ENCODE data around the gene SFSWAP. TPM values are rescaled to one million over a fixed set of nuclear protein-coding genes. Genes with fewer than 3 reads are reported as not detected.
"Not testable (repeated sequence)": the region's sequence is repeated elsewhere in the genome, so short reads cannot be mapped to it uniquely, and the experiment has no call there.

The SFSWAP gene
- total RNA-seq, 1 donor from 2014 or later: 63.0 TPM

DNA sequence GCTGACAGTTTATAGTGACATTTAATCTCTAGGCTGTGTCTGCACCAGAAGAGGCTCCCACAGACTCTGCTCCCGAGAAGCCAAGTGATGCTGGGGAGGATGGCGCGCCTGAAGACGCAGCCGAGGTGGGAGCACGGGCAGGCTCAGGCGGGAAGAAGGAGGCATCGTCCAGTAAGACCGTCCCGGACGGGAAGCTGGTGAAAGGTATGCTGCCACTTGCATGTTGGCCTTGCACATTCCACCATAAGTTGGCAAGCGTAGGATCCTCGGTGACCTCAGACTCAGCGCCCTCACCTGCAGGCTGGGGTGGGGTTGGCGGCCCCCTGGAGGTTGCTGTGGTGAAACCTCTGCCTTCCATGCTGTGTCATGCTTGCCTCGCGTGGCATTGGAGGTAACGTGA lies 45.6 kb downstream of the SFSWAP start:
- intact Hi-C loops (cut with micrococcal nuclease): no loop called here

DNA sequence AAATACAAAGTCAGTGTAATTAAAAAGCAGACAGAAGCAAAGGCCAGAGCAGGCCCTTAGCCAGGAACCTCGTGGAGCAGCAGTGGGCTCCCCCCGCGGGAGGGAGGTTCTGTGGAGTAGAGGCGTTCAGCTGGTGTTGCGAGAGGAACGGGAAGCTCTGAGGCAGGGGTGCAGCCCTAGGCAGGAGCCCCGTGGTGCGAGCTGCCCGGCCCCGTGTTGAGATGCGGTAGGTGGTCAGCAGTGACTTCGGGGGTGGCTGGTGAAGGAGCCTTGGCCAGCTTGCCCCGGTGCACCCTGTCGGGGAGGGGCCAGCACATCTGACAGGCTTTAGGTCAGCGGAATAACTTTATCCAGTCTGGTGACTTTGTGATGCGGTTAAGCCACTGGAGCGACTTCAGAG lies 46.2 kb downstream of the SFSWAP start:
- intact Hi-C loops (cut with micrococcal nuclease): no loop called here

DNA sequence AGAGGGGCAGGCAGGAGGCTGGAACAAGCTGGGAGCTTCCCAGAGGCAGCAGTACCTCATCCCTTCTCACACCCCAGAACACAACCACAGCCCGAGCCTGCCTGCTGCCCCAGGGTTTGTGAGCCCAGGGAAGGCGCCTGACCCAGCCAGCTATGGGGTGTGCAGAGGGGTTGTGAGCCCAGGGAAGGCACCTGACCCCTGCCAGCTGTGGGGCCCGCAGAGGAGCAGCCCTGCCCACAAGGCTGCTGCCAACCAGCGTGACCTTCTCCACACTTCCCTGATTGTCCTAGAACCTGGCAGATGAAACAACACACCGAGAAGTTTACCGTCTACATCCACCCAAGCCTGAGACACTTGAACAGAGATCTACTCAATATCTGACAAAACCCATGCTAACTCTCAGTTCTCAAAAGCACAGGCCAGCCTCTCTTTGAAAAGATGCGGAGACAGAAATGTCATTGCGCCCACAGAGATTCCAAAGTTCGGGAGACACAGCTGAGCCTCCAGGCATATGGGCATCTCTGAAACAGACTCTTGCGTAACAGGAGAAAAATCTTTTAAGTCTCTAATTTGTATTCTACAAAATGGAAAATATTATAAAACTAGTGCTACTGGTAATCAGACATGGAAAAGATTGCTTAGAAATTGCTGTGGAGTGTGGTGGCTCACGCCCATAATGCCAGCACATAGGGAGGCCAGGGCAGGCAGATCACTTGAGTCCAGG lies 47.3 kb downstream of the SFSWAP start:
- intact Hi-C loops (cut with micrococcal nuclease): no loop called here

DNA sequence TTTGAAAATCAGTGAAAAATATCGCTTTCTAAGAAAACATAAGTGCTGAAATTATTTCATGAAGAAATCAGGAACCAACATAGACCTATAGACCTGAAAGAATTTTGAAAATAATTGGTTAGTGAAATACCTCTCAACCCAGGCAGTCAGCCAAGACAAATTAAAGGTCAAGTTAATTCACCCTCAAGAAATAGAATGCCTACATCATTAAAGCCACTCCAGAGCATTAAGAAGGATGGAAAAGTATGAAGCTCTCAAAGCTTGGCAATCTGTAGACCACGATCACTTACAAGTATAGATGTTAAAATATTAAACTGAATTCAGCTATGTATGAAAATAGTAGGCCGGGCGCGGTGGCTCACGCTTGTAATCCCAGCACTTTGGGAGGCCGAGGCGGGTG lies 48.3 kb downstream of the SFSWAP start:
- intact Hi-C loops (cut with micrococcal nuclease): no loop called here

DNA sequence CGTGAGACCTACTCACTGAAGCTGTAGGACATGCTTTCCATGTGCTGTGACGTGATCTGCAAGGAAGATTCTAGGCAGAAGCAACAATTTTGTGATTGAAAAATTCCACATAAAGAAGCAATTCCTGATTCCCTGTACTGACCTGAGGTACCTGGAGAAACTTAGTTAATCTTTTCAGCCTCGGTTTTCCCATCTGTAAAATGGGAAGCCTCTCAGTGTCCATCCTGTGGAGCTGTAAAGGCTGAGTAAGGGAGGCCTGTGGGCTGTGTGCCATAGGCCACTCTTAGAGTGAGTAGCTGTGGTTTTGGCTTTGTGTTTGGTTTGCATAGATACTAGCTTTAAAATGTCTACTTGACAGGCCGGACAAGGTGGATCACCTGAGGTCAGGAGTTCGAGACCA lies 50.7 kb downstream of the SFSWAP start:
- intact Hi-C loops (cut with micrococcal nuclease): no loop called here

DNA sequence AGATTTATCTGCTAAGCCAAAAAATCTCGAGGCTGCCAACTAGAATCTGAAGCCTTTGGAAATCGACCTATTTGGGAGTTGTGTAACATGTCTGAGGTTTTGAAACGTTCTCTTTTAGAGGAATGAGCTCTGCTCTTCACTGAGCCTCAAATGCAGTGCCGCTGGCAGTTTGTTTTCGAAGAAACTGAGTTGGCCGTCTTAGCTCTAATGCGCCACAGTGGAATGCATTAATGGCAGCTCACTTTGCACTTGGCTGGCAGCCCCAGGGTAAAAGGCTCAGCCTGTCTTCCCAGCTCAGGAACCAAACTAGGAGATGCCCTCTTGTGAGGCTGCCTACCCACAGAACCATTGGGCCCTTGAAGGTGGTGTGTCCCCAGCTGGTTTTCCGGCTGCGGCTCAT lies 53.8 kb downstream of the SFSWAP start:
- intact Hi-C loops (cut with micrococcal nuclease): no loop called here

DNA sequence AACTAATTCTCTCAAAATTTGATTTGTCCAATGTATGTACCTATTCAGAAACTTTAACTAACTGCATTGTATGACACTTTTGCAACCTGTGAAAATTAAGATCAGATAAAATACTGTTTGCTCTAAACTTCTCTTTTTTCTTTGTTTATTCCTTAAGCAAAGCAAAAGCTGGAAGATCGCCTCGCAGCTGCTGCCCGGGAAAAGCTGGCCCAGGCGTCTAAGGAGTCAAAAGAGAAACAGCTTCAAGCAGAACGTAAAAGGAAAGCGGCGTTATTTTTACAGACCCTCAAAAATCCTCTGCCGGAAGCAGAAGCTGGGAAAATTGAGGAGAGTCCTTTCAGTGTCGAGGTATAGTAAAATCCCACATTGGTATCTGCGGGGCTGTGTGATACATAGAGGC lies 55.1 kb downstream of the SFSWAP start:
- intact Hi-C loops (cut with micrococcal nuclease): no loop called here

DNA sequence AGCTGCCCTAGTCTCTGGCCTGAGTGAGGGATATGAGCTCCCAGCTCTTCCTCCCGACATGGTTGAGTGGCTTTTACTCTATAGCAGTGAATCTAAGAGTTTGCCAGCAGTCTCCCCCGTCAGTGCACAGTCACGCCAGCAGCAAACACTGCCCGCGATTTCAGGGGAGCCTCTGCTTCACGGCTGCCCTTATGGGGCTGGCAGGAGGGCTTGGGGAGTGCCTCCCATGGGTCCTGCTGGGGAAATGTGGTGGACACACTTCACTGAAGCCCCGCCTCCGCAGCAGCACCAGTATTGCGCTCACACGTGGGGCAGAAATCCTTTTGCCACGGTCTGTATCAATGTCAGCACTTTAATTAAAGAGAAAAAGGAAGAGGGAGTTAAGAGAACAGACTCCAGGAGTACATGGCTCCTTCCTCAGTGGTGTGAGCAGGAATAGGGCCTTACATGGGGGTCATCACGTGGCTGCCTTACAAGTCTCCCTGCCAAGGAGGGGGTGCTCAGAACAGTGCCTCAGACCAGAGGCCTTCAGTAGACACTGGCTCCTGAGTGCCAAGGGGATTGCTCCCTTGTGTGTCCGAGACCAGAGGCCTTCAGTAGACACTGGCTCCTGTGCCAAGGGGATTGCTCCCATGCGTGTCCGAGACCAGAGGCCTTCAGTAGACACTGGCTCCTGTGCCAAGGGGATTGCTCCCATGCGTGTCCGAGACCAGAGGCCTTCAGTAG lies 55.7 kb downstream of the SFSWAP start:
- intact Hi-C loops (cut with micrococcal nuclease): no loop called here

DNA sequence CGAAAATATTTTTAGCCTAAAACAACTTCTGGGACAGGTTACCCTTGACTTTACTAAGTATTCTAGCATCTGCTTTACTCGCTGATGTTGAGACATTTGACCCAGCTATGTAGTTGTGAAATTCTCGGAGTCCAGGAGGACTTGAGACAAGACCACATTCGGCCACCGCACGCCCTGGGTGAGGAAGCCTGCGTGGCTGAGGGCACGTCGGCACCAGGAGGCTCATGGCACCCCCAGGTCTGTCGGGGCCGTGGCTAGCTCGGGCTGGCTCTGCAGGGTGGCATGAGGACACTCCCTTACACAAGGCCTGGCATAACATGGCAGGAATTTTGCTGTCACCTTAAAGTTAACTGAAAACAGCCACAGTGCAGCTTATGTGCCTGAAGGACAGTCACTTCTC lies 59.2 kb downstream of the SFSWAP start:
- intact Hi-C loops (cut with micrococcal nuclease): loop anchor here (5.0 kb wide), 1 partner anchor 177 kb away; the partner anchor contains the start of gene EP400

DNA sequence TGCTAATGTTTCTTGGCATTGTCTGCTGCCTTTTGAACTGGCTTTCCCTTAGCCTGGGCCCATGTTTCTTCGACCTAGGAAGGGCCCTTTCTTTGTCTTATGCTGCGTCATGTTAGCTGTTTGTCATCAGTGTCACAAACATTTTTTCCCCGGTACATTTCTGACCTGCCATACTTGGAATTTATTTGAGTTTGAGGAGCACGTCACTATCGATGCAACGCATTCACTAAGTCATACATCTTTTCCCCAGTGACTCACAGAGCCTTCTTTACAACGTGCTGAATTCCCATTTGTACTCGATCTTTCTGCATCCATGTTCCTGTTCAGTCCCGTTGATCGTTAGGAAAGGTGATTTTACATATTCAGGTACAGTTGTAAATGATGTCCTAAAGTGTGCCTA lies 61.1 kb downstream of the SFSWAP start:
- intact Hi-C loops (cut with micrococcal nuclease): loop anchor here (5.0 kb wide), 1 partner anchor 175 kb away; the partner anchor contains the start of gene EP400

DNA sequence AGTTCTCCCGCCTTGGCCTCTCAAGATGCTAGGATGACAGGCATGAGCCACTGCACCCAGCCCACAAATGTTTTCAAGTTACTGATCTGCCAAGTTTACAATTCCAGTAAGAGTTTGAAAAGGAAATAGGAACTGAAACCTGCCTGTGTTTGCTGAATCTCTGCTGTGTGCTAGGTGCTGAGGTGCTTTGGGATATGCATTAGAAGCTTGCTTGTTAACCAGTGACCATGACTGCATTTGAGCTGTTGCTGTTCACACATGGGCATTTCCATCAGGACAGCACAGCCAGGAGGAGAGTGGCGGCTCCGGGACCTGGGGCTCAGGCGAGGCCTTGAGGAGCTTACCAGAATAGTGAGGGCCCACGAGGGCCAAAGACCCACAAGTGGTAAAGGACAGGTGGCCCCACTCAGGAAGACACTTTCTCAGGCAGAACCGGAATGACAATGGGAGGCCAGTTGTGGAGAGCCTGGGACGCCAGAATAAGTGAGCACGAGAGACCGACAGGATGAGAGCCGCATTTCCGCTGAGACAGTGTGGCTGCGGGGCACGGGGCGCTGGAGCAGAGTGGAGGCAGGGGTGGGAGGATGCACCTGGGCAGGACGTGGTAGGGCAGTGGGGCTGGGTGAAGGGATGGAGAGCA lies 62.8 kb downstream of the SFSWAP start:
- intact Hi-C loops (cut with micrococcal nuclease): loop anchor here (5.0 kb wide), 1 partner anchor 174 kb away; the partner anchor contains the start of gene EP400

DNA sequence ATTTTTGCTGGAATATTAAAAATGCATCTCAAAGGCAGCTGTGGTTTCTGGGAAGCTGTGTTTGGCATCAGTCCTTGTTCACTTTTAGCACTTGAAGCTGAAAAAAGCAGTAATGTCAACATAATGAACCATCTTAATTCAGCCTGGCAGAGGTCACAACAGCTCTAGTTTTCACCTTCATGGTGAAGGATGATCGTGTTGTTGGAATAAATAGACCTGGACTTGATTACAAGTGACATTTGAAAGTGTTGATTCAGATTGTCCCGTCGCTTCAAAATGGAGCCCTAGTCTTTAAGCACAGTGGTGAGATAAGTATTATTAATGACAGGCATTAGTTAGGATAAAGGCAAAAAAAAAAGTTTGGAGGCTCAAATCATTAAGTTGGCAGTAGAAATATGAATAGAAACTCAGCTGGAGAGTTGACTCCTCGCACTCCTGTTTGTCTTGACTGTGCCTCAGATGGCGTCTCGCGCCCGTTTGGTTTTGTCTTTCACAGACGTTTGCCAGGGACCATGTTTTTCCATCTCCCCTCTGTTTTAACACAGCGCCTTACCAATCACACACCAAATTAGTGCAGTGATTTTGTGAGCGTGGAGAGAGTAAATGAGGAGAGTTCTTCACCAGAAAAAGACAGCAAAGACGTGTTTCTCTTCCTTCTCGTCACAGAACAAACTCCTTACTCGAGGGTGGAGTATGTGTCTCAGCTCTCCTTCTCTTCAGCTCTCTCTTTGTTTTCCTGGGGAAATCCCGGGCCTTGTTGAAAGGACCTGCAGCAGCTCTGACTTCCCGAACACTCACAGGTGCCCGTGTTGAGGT lies 63.9 kb downstream of the SFSWAP start:
- intact Hi-C loops (cut with micrococcal nuclease): loop anchor here (5.0 kb wide), 1 partner anchor 173 kb away; the partner anchor contains the start of gene EP400

DNA sequence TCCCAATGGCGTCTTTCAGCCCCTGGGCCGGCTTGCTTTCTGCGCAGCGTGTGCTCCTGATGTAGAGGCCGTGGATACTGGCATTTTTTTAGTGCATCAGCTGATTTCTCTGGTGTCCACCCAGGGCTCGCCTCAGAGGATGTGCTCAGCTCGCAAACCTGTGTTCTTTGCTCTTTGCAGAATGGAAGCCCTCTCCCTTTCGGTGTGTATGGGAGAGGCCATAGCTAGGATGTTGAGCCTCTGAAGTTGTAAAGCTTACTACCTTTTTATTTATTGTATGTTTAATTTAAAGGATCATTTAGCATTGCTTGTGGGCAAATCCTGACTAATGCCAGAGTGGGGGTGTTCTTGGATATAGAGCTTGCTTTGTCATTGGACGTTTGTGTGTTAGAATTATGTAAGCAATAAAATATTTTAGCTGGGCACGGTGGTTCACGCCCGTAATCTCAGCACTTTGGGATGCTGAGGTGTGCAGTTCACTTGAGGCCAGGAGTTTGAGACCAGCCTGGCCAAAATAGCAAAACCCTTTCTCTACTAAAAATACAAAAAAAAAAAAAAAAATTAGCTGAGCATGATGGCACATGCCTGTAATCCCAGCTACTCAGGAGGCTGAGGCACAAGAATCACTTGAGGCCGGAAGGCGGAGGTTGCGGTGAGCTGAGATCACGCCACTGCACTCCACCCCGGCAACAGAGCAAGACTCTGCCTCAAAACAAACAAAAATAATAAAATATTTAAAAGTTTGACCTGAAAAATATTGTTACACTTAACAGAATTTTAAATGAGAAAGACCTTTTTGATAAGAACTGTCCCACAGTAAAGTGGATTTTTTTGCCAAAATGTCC lies 64.7 kb downstream of the SFSWAP start:
- intact Hi-C loops (cut with micrococcal nuclease): no loop called here

DNA sequence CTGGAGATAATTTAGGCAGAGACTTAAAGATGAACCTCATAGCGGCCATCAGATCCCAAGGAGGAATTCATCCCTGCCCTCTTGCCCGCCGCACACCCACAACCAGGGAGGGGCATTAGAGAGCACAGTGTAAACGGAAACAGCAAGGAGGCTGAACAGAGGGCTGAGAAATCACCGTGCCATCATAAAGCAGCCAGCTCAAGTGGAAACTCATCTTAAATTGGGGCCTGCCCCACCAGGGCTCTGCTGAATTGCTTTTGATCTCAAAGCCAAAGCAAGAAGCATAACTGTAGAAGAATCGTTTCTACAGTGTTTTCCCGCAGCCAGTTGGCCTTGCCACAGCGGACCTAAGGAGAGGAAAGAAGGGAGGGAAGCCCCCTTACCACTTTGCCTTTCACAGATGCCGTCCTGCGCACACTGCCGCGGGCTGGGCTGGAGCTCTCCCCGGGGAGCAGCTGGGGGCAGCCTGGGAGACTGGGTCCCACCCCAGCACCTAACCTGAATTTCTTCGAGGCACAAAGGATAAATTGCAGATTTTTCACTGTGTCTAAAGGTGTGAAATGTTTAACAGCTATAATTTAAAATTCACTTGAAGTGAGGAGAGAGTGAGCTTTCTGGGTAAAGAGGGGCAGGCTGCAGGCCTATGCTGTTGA lies 65.5 kb downstream of the SFSWAP start:
- intact Hi-C loops (cut with micrococcal nuclease): no loop called here

DNA sequence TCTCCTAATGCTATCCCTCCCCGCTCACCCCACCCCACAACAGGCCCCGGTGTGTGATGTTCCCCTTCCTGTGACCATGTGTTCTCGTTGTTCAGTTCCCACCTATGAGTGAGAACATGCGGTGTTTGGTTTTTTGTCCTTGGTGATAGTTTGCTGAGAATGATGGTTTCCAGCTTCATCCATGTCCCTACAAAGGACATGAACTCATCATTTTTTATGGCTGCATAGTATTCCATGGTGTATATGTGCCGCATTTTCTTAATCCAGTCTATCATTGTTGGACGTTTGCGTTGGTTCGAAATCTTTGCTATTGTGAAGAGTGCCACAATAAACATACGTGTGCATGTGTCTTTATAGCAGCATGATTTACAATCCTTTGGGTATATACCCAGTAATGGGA lies 66.4 kb downstream of the SFSWAP start:
- intact Hi-C loops (cut with micrococcal nuclease): not testable (repeated sequence)

DNA sequence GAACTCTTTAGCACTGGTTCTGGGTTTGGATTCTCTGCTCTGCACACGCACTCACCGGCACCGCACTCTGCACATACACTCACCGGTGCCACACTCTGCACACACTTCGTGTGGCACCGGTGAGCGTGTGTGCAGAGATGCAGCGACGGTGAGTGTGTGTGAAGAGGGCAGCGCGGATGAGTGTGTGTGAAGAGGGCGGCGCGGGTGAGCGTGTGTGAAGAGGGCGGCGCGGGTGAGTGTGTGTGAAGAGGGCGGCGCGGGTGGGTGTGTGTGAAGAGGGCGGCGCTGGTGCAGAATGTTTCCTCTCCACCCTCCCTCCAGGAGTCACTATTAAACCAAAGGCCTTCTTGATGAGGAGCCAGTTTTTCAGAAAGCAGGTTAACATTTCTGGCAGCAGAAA lies 68.1 kb downstream of the SFSWAP start:
- intact Hi-C loops (cut with micrococcal nuclease): no loop called here

DNA sequence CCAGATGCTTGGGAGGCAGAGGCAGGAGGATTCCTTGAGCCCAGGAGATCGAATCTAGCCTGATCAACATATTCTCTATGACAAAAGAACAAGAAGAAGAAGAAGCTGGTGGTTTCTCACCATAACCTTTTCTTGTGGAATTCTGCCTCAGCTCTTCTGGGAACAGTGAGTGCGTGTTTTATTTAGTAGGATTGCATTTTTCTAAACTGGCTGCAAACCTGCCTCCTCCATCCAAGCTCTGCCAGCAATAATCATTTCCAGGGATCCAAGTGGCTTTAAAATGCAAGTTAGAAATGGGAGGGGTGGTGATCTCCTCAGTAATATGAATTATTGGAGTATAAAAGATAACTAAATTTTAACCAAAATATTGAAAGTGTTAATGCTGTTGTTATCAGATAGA lies 71.2 kb downstream of the SFSWAP start:
- intact Hi-C loops (cut with micrococcal nuclease): no loop called here

DNA sequence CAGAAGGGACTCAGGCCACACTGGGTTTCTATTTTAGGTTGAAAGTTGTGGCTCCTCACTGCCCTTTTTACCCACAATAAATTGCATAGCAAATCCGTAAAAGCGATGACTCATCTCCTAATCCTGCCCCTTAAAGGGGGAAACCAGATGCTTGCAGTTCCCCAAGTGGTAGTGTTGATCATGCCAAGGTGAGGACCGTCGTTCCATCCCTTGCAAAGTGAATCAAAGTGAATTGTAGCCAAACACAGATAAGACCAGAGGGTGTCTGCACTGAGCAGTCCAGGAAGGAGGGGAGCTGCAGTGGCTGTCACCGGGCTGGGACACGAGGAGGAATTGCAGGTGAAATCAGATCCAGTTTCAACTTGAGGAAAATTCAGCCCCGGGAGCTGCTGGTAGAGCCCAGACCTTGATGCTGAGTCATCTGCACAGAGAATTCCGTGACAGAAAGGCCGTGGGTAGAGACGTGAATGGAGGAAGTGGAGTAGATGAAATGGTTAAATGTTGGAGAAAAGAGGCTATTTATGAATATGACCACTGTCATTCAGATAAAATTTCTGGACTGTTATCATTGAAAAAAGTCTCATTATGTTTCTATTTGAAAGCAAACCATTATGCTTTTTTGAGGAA lies 73.1 kb downstream of the SFSWAP start:
- intact Hi-C loops (cut with micrococcal nuclease): no loop called here

All from T-helper 1 cell treated with Interleukin-12 subunit alpha and Interleukin-12 subunit beta and Interleukin-4 antibody, amounts not matched to agents 30 ng/mL and 1 ng/mL, for 36 hours (primary cell).